Ovary (tissue), 3 donors: ENCODE data around the gene C3orf33.

Source experiments
- EP300 ChIP-seq: sonication (generic); formaldehyde crosslinking; IDR thresholded peaks from one replicate; pipeline ENCODE4 v1.6.1; 2017; ENCODE audit warnings: antibody characterized with exemption
- TF ChIP-seq, protein P1 (sequence below), 3 donors: fragments of 450-650 bp in 2 of 3; fragments of 200-600 bp in 1 of 3; IDR thresholded peaks; one replicate each; pipeline versions ENCODE4 v1.5.1 to v1.8.0; 2016 to 2022; ENCODE audit warnings: antibody characterized with exemption in 3 of 3, mild to moderate bottlenecking in 1 of 3
- donor health status: DM: no; HTN: no; CAD: no.

DNA sequence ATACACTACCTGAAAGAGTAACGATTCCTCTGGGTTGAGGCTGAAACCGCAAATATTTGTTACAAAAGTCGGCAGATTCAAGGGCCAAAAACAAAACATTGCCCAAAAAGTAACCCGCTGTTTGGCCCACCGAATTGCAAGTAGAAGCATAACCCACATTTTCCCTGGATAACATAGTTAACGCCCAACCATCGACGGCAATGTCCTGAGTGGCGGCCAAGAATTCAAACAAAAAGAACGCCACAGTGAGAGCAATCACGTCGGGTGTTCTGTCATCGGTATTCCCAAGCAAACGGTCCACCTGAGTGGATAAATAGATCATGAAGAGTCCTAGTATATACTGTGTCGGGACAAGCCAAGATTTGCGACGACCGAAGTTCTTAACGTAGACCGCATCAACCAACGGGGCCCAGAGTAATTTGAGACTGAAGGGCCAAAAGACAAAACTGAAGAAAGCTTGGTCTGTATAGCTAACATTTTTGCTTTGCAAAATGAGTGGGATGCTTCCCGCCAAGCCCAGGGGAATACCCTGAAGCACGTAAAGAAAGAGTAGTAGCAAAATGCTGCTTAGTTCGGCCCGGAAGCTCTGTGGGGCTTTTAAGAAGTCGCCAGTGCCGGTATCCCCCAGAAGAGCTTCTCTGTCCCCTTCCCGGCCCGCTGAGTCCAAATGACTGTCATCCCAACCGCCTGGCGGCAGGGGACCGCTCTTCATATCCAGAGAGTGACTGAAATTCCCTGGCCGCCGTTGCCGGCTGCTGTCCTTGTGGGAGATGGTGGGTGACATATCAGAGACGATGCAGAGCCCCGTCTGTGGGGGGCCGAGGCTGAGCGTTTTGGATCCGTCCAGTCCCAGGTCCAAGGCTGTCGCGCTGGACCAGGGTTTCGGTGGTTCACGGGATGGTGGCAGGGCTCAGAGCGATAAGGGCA lies 47.4 kb upstream of the C3orf33 start:
- TF ChIP-seq, protein P1, sequence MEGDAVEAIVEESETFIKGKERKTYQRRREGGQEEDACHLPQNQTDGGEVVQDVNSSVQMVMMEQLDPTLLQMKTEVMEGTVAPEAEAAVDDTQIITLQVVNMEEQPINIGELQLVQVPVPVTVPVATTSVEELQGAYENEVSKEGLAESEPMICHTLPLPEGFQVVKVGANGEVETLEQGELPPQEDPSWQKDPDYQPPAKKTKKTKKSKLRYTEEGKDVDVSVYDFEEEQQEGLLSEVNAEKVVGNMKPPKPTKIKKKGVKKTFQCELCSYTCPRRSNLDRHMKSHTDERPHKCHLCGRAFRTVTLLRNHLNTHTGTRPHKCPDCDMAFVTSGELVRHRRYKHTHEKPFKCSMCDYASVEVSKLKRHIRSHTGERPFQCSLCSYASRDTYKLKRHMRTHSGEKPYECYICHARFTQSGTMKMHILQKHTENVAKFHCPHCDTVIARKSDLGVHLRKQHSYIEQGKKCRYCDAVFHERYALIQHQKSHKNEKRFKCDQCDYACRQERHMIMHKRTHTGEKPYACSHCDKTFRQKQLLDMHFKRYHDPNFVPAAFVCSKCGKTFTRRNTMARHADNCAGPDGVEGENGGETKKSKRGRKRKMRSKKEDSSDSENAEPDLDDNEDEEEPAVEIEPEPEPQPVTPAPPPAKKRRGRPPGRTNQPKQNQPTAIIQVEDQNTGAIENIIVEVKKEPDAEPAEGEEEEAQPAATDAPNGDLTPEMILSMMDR (IDR thresholded peaks at IDR 0.05): no peak
- TF ChIP-seq EP300: no peak
